Endothelial cell (in vitro differentiated cells): ENCODE data around the gene OLFM1. TPM values are rescaled to one million over a fixed set of nuclear protein-coding genes. Genes with fewer than 3 reads are reported as not detected.

Source experiments
- total RNA-seq: library from RNA; stranded (reverse); fragmentation: NEBNext Ultra II Directional; extraction: Animal tissue kit (Norgen Biotek cat#: 25700); gene quantifications from one replicate; pipeline ENCODE4 v1.2.1, GENCODE V29; 2021; ENCODE audit not compliant: unreplicated experiment

Gene OLFM1
- total RNA-seq, 1 donor from 2014 or later: 0.74 TPM

Other genes starting within 250 kb of the OLFM1 start
- not detected for gene FCN2, start 206.9 kb upstream of the OLFM1 start, total RNA-seq
- not detected for gene FCN1, start 169.8 kb upstream of the OLFM1 start, total RNA-seq